Esophagus muscularis mucosa (tissue), 3 donors: ENCODE results near the gene ANK3.

Experiments used
- CTCF ChIP-seq, 3 experiments: fragments of 200-600 bp in 2 of 3; fragments of 450-650 bp in 1 of 3; sonication (generic) in 2 of 3; IDR thresholded peaks; one replicate each; pipeline ENCODE4 v1.5.1; 2017 to 2019; ENCODE audit warnings: antibody characterized with exemption in 3 of 3, mild to moderate bottlenecking in 2 of 3, moderate library complexity in 1 of 3
- EP300 ChIP-seq: sonication (generic); formaldehyde crosslinking; IDR thresholded peaks from one replicate; pipeline ENCODE4 v1.6.1; 2017; ENCODE audit warnings: antibody characterized with exemption

GRCh38 chr10:60142736-60143135 lies 246.9 kb downstream of the ANK3 start:
- TF ChIP-seq CTCF (IDR thresholded peaks at IDR 0.05) (no peak), EP300 (no peak)
